ENCODE data around the gene CCT6B.

The CCT6B gene

GRCh38 chr17:34917381-34917780 lies 43.9 kb downstream of the CCT6B start:
- Histone ChIP-seq H3K27ac (no peak overlapping the region), H4K20me1 (ENCODE audit: insufficient read depth) (no peaks in the 10 kb centered on the region), H3K36me3 (ENCODE audit: insufficient read depth) (no peaks in the 10 kb centered on the region), H3K4me3 (IDR thresholded peaks at IDR 0.05; ENCODE audit: insufficient read depth, low read depth, low read length) (no peak overlapping the region), H3K4me2 (no peak overlapping the region), H3K27me3 (ENCODE audit: insufficient read depth, low read depth) (no peaks in the 10 kb centered on the region), H3K4me1 (ENCODE audit: low read depth, poor library complexity, severe bottlenecking) (no peaks in the 10 kb centered on the region), H2AFZ (ENCODE audit: low read depth) (no peak overlapping the region), H3K79me2 (ENCODE audit: insufficient read depth, low read depth) (no peaks in the 10 kb centered on the region), H3K9ac (no peak overlapping the region)
- TF ChIP-seq, protein P1, sequence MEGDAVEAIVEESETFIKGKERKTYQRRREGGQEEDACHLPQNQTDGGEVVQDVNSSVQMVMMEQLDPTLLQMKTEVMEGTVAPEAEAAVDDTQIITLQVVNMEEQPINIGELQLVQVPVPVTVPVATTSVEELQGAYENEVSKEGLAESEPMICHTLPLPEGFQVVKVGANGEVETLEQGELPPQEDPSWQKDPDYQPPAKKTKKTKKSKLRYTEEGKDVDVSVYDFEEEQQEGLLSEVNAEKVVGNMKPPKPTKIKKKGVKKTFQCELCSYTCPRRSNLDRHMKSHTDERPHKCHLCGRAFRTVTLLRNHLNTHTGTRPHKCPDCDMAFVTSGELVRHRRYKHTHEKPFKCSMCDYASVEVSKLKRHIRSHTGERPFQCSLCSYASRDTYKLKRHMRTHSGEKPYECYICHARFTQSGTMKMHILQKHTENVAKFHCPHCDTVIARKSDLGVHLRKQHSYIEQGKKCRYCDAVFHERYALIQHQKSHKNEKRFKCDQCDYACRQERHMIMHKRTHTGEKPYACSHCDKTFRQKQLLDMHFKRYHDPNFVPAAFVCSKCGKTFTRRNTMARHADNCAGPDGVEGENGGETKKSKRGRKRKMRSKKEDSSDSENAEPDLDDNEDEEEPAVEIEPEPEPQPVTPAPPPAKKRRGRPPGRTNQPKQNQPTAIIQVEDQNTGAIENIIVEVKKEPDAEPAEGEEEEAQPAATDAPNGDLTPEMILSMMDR (conservative IDR thresholded peaks at IDR 0.05; ENCODE audit: low read depth, low read length), result no peak

- Histone ChIP-seq H3K79me2 (ENCODE audit: insufficient read depth, low read depth) (no peaks in the 10 kb centered on the region), H4K20me1 (ENCODE audit: insufficient read depth) (no peaks in the 10 kb centered on the region), H3K4me3 (IDR thresholded peaks at IDR 0.05; ENCODE audit: insufficient read depth, low read depth, low read length) (no peak overlapping the region), H3K36me3 (ENCODE audit: insufficient read depth) (no peaks in the 10 kb centered on the region), H3K27ac (no peak overlapping the region), H3K9ac (no peak overlapping the region), H3K4me2 (no peak overlapping the region), H3K27me3 (ENCODE audit: insufficient read depth, low read depth) (no peaks in the 10 kb centered on the region), H2AFZ (ENCODE audit: low read depth) (no peak overlapping the region), H3K4me1 (ENCODE audit: low read depth, poor library complexity, severe bottlenecking) (no peaks in the 10 kb centered on the region)
- TF ChIP-seq, protein P1 (conservative IDR thresholded peaks at IDR 0.05; ENCODE audit: low read depth, low read length), result no peak
Observed at GRCh38 chr17:34916120-34916519, 45.1 kb downstream of the CCT6B start.

- H3K36me3 ChIP-seq (ENCODE audit: insufficient read depth), result no peaks in the 10 kb centered on the region
- TF ChIP-seq, protein P1 (conservative IDR thresholded peaks at IDR 0.05; ENCODE audit: low read depth, low read length), result no peak
- no peaks in the 10 kb centered on the region for H3K4me1 ChIP-seq (ENCODE audit: low read depth, poor library complexity, severe bottlenecking)
- H3K9ac ChIP-seq, result no peak overlapping the region
- H3K4me3 ChIP-seq (IDR thresholded peaks at IDR 0.05; ENCODE audit: insufficient read depth, low read depth, low read length), result no peak overlapping the region
- H3K27me3 ChIP-seq (ENCODE audit: insufficient read depth, low read depth), result no peaks in the 10 kb centered on the region
- no peak overlapping the region for H2AFZ ChIP-seq (ENCODE audit: low read depth)
- no peak overlapping the region for H3K4me2 ChIP-seq
- H3K27ac ChIP-seq, result no peak overlapping the region
- no peaks in the 10 kb centered on the region for H3K79me2 ChIP-seq (ENCODE audit: insufficient read depth, low read depth)
- H4K20me1 ChIP-seq (ENCODE audit: insufficient read depth), result no peaks in the 10 kb centered on the region
Observed at GRCh38 chr17:34913001-34913400, 48.3 kb downstream of the CCT6B start.

DNA sequence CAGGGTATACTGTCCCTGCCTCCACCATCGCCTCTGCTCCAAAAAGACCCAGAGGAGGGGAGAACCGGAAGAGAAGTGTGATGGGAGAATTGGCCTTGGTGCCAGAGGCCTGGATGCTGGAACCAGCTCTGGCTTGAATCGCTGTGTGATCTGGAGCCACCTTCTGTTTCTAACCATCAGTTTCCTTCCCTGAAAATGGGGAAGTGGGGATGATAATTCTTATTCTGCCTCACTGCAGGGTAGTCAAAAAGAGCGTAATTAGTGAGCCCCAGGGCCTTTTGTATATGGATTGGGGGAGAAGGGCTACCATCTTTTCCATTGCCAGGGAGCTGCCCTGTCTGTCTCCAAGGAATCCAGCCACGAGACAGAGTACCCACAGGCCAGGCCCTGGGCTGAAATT lies 52.2 kb downstream of the CCT6B start:
- Histone ChIP-seq H3K4me1 (ENCODE audit: low read depth, poor library complexity, severe bottlenecking) (peaks cover 29% of the 10 kb centered on the region), H3K27ac (no peak overlapping the region), H3K4me3 (IDR thresholded peaks at IDR 0.05; ENCODE audit: insufficient read depth, low read depth, low read length) (no peak overlapping the region), H3K79me2 (ENCODE audit: insufficient read depth, low read depth) (no peaks in the 10 kb centered on the region), H3K9ac (no peak overlapping the region), H2AFZ (ENCODE audit: low read depth) (no peak overlapping the region), H3K4me2 (no peak overlapping the region), H3K27me3 (ENCODE audit: insufficient read depth, low read depth) (no peaks in the 10 kb centered on the region), H3K36me3 (ENCODE audit: insufficient read depth) (no peaks in the 10 kb centered on the region), H4K20me1 (ENCODE audit: insufficient read depth) (no peaks in the 10 kb centered on the region)
- TF ChIP-seq, protein P1 (conservative IDR thresholded peaks at IDR 0.05; ENCODE audit: low read depth, low read length), result no peak
